Activated T-helper 1 cell treated with Interleukin-2 at 50 U/mL for 16 hours (primary cell): ENCODE data around the gene FAM163B.

Experiments
- DNase-seq: peaks from one replicate; pipeline ENCODE4 v3.0.0-alpha.2; 2020; ENCODE audit warnings: low read depth

Gene FAM163B

GRCh38 chr9:133609311-133610098 lies at the start of gene FAM163B:
FAM163B (minus strand) TSS chr9:133609389; CDS start chr9:133580223, 29,166 bp downstream.
- DNase-seq, result no peak

- DNase-seq, result no peak
Observed at GRCh38 chr9:133657120-133657661, 48.0 kb upstream of the FAM163B start.

DNA sequence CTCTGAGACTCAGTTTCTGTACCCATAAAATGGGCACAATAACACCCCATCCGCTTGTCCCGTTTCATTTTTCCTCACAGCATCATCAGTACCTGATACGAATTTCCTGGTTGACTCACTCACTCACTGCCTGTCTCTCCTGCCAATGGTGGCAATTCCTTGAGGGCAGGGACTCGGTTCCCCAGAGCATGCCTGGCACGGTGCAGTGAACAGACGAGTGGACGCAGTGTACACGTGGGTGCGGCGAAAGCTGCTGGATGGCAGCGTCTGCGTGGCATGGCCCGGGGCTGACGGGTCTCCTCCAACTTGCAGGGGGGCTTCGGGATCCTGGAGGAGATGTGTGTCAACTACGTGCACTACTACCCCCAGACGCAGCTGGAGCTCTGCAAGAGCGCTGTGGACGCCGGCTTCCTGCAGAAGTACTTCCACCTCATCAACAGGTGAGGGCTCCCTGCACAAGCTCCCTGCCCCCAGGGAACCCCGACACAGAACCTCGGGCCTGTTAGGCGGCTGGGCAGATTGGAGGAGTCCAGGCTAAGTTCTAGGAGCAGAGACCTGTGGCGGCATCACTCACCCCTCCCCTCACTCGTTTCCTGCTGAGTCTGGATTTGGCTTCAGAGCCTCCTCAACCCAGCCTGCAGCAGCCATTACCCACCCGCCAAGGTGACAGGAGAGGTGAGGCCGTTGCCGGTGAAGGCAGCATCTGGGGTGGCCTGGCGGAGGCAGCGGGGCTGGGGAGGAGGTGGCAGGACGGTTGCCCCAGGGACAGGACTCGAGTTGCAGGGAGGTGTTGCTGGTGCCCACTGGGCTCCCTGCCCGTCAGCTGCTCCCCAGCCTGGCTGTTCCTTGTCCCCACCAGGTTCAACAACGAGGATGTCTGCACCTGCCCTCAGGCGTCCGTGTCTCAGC lies 47.3 kb upstream of the FAM163B start:
- DNase-seq, result peak; percentile 50

DNA sequence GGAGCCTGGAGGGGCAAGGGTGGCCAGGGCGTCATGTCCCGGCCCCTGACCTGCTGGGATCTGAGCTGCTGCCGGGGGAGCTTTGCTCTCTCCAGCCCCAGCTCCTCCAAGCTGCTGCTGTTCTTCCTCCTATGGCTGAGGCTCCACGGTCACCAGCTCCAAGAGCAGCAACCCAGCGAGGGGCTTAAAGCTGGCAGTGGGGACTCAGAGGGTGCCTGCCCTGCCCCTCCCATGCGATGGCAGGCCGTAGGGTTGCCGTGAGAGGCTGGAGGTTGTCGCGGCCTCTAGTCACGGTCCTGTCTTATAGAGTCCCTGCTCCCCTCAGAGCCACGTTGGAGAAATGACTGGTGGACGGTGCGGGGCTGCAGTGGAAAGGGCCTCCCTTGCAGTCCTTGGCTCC lies 46.5 kb upstream of the FAM163B start:
- no peak for DNase-seq

DNA sequence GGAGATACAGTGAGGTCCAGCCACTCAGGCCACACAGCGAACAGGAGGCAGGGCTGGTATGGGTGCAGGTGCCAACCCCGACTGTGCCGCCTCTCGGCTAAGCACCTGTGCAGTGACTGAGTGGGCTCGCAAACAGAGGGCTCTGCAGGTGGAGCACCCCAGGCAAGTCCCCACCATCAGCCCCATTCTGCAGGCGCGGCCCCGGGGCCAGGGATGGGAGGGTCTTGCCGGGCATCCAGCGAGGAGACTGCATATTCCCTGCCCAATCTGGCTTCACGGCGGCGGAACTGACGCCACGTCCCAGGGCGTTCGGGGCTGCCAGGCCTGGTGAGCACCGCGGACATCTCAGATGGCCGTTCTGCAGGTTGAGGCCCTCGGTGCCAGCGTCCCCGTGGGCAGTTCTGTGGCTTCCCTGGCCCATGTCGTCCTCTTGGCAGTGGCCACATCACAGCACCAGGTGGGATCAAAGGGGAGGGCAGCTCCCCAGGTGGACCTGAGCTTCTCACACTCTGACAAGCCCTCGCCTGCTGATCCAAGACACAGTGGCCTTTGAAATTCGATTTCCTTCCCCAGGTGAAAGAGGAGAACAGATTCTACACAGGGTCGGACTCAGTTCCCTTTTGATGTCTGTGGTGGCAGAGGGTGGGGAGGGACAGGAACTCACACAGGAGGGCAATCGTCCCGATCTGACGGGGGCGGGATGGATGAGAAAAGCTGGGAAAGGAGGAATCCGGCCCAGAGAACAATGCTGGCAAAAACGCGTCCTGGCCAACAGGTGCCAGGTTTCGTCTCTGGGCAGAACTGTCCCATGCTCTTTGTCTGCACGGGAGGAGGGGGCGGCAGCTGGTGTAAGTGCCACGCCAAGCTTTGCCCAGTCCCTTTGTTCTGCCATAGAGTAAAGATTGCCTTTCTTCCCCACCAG lies 45.8 kb upstream of the FAM163B start:
- no peak for DNase-seq

GRCh38 chr9:133653638-133654037 lies 44.4 kb upstream of the FAM163B start:
- DNase-seq, result no peak

DNA sequence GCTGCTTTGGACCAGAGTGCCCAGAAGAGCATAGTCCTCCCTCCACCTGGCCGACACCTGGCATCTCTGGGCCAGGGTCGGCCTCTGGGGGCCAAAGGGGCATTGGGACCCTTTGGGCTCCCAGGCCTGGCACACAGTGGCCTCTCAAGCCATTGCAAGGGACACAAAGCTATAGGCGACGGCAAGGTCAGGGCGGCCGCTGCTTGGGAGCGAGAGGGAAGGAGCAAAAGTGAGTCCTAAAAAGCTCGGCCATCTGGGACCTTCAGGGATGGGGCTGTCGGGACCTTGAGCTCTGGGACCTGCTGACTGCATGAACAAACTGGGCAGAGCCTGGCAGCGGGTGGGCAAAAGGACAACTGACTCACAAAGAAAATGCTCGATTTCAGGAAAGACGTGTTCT lies 40.8 kb upstream of the FAM163B start:
- no peak for DNase-seq

DNA sequence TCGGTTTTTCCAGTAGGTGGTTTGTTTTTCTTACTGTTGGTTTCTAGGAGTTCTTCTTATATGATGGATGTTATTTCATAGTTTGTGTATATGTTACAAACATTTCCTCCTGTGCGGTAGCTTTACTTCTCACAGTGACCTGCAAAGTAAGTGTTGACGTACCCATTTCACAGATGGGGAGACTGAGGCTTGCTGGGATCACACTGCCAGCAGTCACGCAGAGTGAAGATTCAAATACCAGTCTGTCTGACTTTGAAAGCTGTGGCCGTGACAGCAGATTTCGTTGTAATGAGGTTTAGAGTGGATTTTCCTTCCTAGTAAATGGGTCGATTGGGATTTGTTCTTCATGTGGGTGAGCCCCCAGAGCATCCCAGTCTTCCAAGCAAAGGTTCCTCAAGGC lies 40.0 kb upstream of the FAM163B start:
- no peak for DNase-seq

DNA sequence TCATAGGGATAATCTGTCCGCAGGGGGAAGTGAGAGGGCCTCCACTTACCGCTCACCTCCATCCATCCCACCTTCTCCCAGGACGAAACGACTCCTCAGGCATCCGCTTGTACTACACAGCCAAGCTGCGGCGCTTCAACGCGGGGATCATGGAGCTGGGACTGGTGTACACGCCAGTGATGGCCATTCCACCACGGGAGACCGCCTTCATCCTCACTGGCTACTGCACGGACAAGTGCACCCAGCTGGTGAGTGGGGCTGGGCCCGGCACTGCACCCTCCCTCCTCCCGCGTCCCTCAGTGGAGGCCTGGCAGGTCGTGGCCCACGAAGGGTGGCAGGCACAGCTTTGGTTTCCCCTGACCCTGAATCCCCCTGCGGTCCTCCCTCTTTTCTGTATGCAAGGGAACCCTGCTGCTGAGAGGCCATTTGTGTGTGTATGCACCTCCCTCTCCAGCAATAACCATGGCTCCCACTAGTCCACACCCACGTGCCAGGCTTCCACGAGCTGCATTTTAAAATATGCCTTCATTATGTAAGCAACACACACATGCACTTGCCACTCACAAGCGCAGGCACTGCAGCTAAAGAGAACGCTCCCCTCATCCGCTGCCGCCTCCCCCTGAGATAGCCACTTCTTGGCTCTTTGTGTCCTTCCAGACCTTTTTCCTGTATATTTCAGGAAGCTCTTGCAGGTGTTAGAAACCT lies 38.7 kb upstream of the FAM163B start:
- no peak for DNase-seq

- no peak for DNase-seq
Observed at GRCh38 chr9:133647148-133647547, 38.0 kb upstream of the FAM163B start.

GRCh38 chr9:133645021-133645765 lies 36.0 kb upstream of the FAM163B start:
- DNase-seq, result no peak

- DNase-seq, result no peak
Observed at GRCh38 chr9:133643978-133644760, 35.0 kb upstream of the FAM163B start.

DNA sequence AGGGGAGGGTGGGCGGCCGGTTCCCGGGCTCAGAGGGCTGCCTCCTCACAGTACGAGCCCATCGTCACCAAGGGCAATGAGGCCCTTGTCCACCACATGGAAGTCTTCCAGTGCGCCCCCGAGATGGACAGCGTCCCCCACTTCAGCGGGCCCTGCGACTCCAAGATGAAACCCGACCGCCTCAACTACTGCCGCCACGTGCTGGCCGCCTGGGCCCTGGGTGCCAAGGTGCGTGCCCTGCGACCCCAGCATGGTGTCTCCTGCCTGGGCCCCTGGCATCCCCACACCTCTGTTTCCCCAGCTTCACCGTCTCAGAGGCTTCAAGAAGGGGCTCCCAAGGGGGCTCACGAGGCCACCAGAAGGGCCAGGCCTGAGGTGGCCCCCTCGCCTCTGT lies 34.2 kb upstream of the FAM163B start:
- no peak for DNase-seq

GRCh38 chr9:133642708-133643361 lies 33.6 kb upstream of the FAM163B start:
- DNase-seq, result no peak

DNA sequence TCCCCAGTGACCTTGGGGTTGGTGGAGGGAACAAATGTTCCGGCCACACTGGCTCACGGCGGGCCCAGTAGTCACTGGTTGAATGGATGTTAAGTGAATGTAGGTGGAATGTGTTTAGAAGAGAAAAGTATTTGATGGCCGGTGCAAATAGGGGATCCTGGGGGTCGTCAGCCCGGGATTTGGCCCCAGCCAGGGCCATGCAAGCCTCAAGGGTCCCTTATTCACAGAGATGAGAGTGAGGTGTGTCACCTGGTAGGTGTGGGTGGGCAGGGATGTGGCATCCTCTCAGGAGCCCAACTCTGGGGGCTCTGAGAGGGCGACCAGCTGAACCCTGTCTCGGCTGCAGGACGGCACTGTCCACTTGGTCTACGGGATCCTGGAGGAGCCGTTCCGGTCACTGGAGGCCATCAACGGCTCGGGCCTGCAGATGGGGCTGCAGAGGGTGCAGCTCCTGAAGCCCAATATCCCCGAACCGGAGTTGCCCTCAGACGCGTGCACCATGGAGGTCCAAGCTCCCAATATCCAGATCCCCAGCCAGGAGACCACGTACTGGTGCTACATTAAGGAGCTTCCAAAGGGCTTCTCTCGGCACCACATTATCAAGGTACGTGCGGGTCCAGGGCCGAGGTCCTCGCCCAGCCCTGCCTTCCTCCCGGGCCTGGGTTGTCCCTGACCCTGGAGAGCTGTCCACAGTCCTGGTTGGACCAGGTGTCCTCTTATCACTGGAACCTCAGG lies 32.8 kb upstream of the FAM163B start:
- DNase-seq, result no peak

DNA sequence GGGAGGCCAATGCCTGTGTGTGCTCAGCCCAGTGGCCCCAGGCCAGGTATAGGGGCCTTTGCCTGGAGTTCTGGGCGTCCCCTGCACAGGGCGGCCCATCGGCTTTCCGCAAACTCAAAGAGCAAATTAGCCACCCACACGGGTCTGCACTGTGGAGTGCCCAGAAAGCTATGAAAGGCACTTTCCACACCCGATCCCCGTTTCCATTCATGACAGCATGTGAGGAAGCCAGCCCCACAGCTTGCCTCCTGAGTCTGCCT lies 32.1 kb upstream of the FAM163B start:
- DNase-seq, result no peak

DNA sequence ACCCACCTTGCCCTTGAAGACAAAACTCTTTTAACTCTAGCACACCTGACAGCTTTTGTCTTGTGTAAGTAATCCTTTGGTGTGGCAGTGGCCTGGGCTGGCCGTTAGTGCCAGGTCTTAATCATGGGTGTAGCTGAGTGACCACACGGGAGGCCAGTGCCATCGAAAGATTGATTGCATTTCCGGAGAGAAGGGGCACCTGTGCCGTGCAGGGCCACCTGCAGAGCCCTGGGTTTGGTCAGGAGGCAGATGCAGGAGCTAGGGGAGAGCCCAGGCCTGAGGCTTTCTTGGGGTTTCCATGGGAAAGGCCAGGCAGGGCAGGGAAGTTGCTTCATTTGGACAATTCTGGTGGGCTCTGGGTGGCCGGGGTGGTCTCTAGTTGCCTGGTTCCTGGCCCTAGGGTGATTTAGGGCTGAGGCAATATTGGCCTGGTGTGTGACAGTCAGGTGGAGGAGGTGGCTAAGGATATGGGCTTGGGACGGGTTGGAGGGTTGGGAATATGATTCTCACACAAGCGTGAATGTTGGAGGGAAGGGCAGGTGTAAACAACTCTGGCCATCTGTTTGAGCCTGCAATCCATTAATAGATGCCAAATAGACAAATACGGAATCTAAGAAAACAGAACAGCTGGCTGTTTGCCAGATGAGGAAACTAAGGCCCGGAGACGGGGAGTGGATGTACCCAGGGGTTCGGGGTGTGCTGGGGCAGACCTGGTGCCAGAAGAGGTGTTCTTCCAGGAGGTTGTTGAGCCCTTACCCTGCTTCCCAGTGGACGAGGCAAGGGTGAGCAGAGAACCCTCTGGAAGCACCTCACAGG lies 31.6 kb upstream of the FAM163B start:
- DNase-seq, result no peak

GRCh38 chr9:133640160-133640559 lies 31.0 kb upstream of the FAM163B start:
- DNase-seq, result no peak
